ENCODE measurements around the gene KRT27. TPM values are rescaled to one million over a fixed set of nuclear protein-coding genes. Genes with fewer than 3 reads are reported as not detected.
A peak's percentile ranks its signal among the peaks of the same experiment; 100 is the strongest.

KRT27 gene
- total RNA-seq, 2 experiments from 2014 or later = not detected

DNA sequence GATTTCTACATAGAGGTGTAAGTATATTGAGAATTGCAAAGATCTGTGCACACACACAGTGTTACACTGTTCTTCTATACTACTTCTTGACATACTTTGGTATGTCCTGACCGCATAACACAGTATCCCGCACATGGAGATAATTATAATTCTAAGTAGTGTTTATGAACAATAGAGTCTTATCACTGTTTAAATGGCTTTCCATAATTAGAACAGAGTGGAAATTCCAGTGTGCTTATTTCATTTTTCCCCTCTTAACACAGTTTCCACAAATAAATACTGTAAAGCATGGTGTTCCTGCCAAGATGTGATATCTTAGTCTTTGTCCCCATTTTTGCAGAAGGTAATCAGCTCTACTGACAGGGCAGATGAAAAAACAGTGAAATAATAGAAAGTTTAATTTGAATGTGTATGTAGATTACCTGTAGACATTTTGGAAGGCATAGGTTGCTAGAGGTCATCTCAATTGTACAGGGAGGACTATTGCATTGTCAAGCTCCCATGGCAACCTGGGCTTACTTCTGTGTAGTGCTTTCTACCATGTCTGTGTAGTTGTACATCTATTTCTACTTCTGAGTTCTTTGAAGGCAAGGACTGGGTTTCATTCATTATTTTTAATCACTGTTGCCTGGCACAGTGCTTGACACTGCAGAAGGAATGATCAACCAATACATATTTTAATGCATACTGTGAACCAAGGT, 27.5 kb upstream of the KRT27 start:
- DNase-seq (ENCODE audit: low spot score) = no peak
- Histone ChIP-seq H4K20me1 (ENCODE audit: insufficient read depth, low read length) (no peaks in the 10 kb centered on the region), H3K9me2 (ENCODE audit: insufficient read depth, low read length) (no peaks in the 10 kb centered on the region), H3K9me3 (ENCODE audit: low read length) (no peaks in the 10 kb centered on the region), H3K36me3 (ENCODE audit: insufficient read depth, low read length) (no peaks in the 10 kb centered on the region), H3K4me3 (ENCODE audit: low read depth, low read length, poor library complexity, severe bottlenecking) (no peak overlapping the region), H3K79me2 (ENCODE audit: insufficient read depth, low read depth, low read length) (no peaks in the 10 kb centered on the region), H2AFZ (ENCODE audit: low read length) (no peak overlapping the region), H3K4me1 (ENCODE audit: insufficient read depth, low read length, poor library complexity, severe bottlenecking) (no peaks in the 10 kb centered on the region), H3K4me2 (ENCODE audit: low read length) (no peak overlapping the region), H3K27ac (ENCODE audit: low read depth, low read length, poor library complexity, severe bottlenecking) (no peak overlapping the region)
- CTCF ChIA-PET (ENCODE audit: unreplicated experiment) = no interaction called here
- POLR2A ChIA-PET = interaction anchor here (0.6 kb wide), 1 partner anchor 421 kb away, joined by 3 read pairs; no protein-coding TSS in a partner anchor
- no TSS peak for BruUV-seq (replicated peaks)
- no peak for TF ChIP-seq EZH2phosphoT487 (IDR thresholded peaks at IDR 0.05; ENCODE audit: borderline replicate concordance, low read depth, low read length)
- TF ChIP-seq CTCF (conservative IDR thresholded peaks at IDR 0.05; ENCODE audit: low read length) = no peak
- intact Hi-C loops (cut with micrococcal nuclease; ENCODE audit: unreplicated experiment) = loop anchor here (10.0 kb wide), 1 partner anchor 515 kb away; no protein-coding TSS in a partner anchor

- H3K9me3 ChIP-seq (ENCODE audit: low read length) = no peaks in the 10 kb centered on the region
- no peaks in the 10 kb centered on the region for H3K36me3 ChIP-seq (ENCODE audit: insufficient read depth, low read length)
- no peaks in the 10 kb centered on the region for H3K79me2 ChIP-seq (ENCODE audit: insufficient read depth, low read depth, low read length)
- no peak overlapping the region for H3K4me3 ChIP-seq (ENCODE audit: low read depth, low read length, poor library complexity, severe bottlenecking)
- H3K9me2 ChIP-seq (ENCODE audit: insufficient read depth, low read length) = no peaks in the 10 kb centered on the region
- DNase-seq (ENCODE audit: low spot score) = no peak
- H3K4me1 ChIP-seq (ENCODE audit: insufficient read depth, low read length, poor library complexity, severe bottlenecking) = no peaks in the 10 kb centered on the region
- intact Hi-C loops (cut with micrococcal nuclease; ENCODE audit: unreplicated experiment) = loop anchor here (10.0 kb wide), 1 partner anchor 519 kb away; no protein-coding TSS in a partner anchor
- ChIA-PET CTCF (ENCODE audit: unreplicated experiment) (no interaction called here), POLR2A (interaction anchor here (0.6 kb wide), 1 partner anchor 27 kb away, joined by 3 read pairs; no protein-coding TSS in a partner anchor)
- H4K20me1 ChIP-seq (ENCODE audit: insufficient read depth, low read length) = no peaks in the 10 kb centered on the region
- BruUV-seq (replicated peaks) = no TSS peak
- H2AFZ ChIP-seq (ENCODE audit: low read length) = no peak overlapping the region
- TF ChIP-seq EZH2phosphoT487 (IDR thresholded peaks at IDR 0.05; ENCODE audit: borderline replicate concordance, low read depth, low read length) = no peak
- H3K27ac ChIP-seq (ENCODE audit: low read depth, low read length, poor library complexity, severe bottlenecking) = no peak overlapping the region
- H3K4me2 ChIP-seq (ENCODE audit: low read length) = no peak overlapping the region
Observed at GRCh38 chr17:40806131-40806530, 23.8 kb upstream of the KRT27 start.

DNA sequence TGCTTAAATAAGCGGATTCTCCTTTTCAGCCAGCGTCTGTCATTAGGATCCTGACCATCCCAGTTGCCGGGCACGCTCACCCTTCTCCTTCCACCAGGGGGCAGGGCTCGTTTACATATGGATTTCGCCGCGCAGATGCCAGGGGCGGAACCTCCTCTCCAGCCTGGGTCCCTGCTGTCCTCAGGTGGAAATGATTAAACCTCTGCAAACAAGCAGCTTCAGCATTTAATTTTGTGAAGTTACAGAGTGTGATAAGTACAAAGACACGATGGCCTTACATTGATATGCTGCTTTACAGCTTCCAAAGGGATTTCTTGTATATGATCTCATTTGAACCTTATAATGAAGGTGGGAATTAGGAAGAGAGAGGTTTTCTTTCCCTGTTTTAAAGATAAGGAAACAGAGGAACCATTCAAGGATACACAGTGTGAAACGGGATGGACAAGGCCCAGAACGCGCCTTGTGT, 21.3 kb upstream of the KRT27 start:
- peak; percentile 62 for DNase-seq (ENCODE audit: low spot score)
- no peak overlapping the region for H3K4me3 ChIP-seq (ENCODE audit: low read depth, low read length, poor library complexity, severe bottlenecking)
- CTCF ChIA-PET (ENCODE audit: unreplicated experiment) = no interaction called here
- H3K9me2 ChIP-seq (ENCODE audit: insufficient read depth, low read length) = no peaks in the 10 kb centered on the region
- TF ChIP-seq CTCF (conservative IDR thresholded peaks at IDR 0.05; ENCODE audit: low read length) (peak; percentile 93), EZH2phosphoT487 (IDR thresholded peaks at IDR 0.05; ENCODE audit: borderline replicate concordance, low read depth, low read length) (no peak)
- H3K27ac ChIP-seq (ENCODE audit: low read depth, low read length, poor library complexity, severe bottlenecking) = no peak overlapping the region
- no peaks in the 10 kb centered on the region for H3K4me1 ChIP-seq (ENCODE audit: insufficient read depth, low read length, poor library complexity, severe bottlenecking)
- no peak overlapping the region for H2AFZ ChIP-seq (ENCODE audit: low read length)
- H3K79me2 ChIP-seq (ENCODE audit: insufficient read depth, low read depth, low read length) = no peaks in the 10 kb centered on the region
- intact Hi-C loops (cut with micrococcal nuclease; ENCODE audit: unreplicated experiment) = loop anchor here (5.0 to 10.0 kb wide), 4 partner anchors 104 to 859 kb away; no protein-coding TSS in a partner anchor
- POLR2A ChIA-PET = no interaction called here
- H3K4me2 ChIP-seq (ENCODE audit: low read length) = no peak overlapping the region
- no peaks in the 10 kb centered on the region for H4K20me1 ChIP-seq (ENCODE audit: insufficient read depth, low read length)
- no peaks in the 10 kb centered on the region for H3K9me3 ChIP-seq (ENCODE audit: low read length)
- BruUV-seq (replicated peaks) = no TSS peak
- H3K36me3 ChIP-seq (ENCODE audit: insufficient read depth, low read length) = no peaks in the 10 kb centered on the region

Data from OCI-LY7 (cell line).